COLO668 (cell line): Measurements from ENCODE around the gene NCKAP1.
"Not testable (repeated sequence)": the region's sequence is repeated elsewhere in the genome, so short reads cannot be mapped to it uniquely, and the experiment has no call there.

Experiments used
- DNase-seq: peaks from one replicate; lab custom pipeline; 2025; ENCODE audit not compliant: unreplicated experiment; lab: John Stamatoyannopoulos, UW

The NCKAP1 gene

DNA sequence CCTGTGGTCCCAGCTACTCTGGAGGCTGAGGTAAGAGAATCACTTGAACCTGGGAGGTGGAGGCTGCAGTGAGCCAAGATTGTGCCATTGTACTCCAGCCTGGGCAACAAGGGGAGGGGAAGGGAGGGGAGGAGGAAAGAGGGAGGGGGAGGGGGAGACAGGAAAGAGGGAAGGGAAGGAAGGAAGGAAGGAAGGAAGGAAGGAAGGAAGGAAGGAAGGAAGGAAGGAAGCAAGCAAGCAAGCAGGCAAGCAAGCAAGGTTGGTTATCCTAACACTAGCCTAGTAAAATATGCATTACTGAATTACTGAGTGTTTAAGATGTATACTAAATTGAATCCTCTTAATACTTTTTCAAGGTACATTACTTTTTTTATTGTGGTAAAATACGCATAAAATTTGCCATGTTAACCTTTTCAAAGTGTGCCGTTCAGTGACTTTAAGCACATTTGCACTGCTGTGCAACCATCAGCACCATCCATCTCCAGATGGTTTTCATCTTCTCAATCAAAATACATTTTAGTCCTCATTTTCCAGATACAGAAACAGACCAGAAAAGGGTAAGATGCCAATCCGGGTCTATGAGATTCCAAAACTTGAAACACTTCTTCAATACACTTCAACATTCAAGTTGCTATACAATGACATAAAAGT lies 28.9 kb downstream of the NCKAP1 start:
- DNase-seq = no peak

- no peak for DNase-seq
Observed at GRCh38 chr2:183001948-183002347, 36.3 kb downstream of the NCKAP1 start.

- DNase-seq = no peak
Observed at GRCh38 chr2:183000846-183001245, 37.4 kb downstream of the NCKAP1 start.

DNA sequence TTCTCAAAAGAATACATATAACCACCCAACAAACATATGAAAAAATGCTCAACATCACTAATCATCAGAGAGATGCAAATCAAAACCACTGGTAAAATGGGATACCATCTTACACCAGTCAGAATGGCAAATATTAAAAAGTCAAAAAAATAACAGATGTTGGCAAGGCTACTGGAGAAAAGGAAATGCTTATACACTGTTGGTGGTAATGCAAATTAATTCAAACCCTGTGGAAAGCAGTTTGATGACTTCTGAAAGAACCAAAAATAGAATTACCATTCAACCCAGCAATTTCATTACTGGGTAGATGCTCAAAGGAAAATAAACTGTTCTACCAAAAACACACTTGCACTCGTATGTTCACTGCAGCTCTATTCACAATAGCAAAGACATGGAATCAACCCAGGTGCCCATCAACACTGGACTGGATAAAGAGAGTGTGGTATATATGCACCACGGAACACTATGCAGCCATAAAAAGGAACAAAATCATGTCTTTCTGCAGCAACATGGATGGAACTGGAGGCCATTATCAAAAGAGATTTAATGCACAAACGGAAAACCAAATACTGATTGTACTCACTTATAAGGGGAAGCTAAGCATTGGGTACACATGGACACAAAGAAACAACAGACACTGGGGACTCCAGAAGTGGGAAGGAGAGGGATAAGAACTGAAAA lies 38.8 kb downstream of the NCKAP1 start:
- DNase-seq = no peak

DNA sequence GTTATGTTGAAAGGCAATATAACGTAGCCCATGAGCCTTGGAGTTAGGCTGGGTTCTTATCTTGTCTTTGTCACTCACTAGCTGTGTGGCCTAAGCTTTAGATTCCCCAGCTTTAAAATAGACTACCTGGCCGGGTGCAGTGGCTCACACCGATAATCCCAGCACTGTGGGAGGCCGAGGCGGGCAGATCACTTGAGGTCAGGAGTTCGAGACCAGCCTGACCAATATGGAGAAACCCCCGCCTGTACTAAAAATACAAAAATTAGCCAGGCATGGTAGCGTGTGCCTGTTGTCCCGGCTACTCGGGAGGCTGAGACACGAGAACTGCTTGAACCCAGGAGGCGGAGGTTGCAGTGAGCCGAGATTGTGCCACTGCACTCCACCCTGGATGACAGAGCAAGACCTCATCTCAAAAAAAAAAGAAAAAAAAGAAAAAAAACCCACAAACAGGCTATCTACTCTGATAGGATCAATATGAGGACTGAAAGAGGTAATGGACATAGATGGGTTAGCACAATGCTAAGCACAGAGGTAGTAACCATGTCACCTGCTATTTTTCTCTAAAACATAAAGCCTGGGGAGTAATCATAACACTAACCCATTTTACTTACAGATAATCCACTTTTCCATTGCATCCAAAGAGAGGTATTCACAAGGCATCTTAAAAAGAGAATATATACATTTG lies 43.9 kb downstream of the NCKAP1 start:
- DNase-seq = no peak

GRCh38 chr2:182982941-182983340 lies 55.3 kb downstream of the NCKAP1 start:
- no peak for DNase-seq

- DNase-seq = not testable (repeated sequence)
Observed at GRCh38 chr2:182981475-182981874, 56.8 kb downstream of the NCKAP1 start.

DNA sequence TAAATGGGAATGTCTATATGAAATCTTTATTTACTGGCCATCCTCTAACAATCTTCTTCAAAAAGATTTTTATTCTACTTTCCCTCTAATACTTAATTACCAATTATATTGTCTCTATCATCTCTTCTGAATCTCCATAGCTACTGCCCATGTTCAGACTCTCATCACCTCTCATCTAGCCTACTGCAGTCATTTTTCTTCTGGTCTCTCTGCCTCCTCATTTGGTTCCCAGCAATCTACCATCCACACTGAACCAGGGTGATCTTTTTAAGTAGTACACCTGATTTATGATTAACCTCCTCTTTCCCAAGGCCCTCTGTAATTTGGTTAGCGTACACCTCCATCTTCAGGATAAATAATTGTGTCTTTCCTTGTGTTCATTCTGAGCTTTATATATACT lies 57.6 kb downstream of the NCKAP1 start:
- DNase-seq = no peak

DNA sequence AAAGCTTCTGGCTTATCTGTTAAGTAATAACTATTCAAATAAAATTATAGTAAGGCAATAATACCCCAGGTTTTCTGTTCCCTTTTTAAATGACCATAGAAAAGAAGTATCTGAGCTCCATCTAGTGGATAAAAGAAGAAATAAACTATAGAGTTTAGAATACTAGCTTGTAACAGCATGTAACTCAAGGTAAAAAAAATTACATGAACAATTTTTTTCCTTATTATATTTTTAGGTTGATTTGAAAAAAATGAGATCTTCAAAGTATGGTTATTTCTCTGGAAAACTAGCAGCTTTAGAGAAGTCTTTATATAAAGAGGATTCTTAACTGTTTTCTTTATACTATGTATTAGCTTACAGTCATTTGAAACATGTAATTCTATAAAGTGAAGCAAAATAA lies 58.1 kb downstream of the NCKAP1 start:
- no peak for DNase-seq

- no peak for DNase-seq
Observed at GRCh38 chr2:182977463-182977862, 60.8 kb downstream of the NCKAP1 start.

DNA sequence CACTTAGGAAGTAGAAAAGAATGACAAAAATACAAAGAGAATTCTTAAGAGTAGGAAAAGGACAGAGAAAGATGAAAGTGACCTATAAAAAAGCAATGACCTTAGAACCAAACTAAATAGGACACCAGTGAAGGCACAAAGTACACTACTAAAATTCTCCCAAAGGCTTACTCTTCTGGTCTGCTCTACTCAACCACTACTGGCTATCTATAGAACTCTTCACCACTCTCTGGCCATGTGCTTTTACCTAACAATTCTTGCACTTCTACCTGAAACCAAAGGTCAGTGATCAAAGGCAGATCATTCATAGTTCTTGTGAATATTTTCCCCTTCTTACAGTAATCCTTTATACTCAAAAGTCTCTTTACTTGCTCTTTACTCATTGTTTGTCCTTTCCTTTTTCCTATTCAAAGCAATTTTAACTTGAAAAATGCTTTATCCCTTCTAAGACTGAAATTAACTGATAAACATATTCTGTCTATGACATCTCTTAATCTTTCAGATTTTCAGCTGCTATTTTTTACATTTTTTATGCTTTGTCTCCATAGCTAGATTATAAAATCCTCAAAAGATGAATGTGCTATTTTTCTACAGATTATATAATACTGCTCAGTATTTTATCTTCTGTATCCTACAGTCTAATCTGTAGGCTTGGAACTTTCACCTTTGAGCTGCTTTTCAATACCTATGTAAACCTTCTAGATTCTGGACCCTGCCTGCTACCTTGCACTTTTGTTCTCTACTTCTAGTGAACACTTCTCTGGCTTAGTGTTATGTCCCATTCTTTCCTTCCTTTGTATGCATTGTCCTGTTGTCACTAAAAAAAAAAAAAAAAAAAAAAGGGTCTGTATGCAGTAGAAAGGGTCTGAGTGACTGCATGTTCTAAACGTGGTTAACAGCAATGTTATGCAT lies 64.6 kb downstream of the NCKAP1 start:
- no peak for DNase-seq

- DNase-seq = no peak
Observed at GRCh38 chr2:182972548-182972942, 65.7 kb downstream of the NCKAP1 start.

DNA sequence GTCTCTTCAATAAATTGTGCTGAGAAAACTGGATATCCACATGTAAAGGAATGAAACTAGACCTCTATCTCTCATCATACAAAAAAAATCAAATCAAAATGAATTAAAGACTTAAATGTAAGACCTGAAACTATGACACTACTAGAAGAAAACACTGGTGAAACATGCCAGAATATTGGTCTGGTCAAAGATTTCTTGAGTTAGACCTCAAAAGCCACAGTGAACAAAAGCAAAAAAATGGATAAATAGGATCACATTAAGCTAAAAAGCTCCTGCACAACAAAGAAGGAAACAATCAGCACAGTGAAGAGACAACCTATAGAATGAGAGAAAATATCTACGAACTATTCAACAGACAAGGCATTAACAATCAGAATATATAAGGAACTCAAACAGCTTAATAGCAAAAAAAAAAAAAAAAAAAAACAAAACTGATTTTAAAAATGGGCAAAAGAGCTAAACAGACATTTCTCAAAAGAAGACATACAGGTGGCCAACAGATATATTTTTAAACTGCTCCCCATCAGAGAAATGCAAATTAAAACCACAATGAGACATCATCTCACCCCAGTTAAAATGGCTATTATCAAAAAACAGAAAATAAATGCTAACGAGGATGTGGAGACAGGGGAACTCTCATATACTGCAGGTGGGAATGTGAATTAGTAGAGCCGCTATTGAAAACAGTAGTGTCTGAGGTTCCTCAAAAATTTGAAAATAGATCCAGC lies 66.3 kb downstream of the NCKAP1 start:
- DNase-seq = no peak

GRCh38 chr2:182970486-182970885 lies 67.8 kb downstream of the NCKAP1 start:
- DNase-seq = no peak

GRCh38 chr2:182968493-182968892 lies 69.8 kb downstream of the NCKAP1 start:
- DNase-seq = no peak

DNA sequence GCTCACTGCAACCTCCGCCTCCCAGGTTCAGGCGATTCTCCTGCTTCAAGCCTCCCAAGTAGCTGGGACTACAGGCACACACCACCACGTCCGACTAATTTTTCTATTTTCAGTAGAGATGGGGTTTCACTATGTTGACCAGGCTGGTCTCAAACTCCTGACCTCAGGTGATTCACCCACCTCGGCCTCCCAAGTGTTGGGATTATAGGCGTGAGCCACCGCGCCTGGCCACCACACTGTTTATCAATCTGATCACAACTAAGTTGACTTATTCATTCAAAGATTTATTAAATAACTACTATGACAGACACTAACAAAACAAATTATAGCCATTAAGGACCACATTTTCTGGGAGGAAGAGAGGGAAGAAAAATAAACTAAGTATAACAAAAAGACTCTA lies 71.9 kb downstream of the NCKAP1 start:
- not testable (repeated sequence) for DNase-seq

- no peak for DNase-seq
Observed at GRCh38 chr2:182962641-182963040, 75.6 kb downstream of the NCKAP1 start.

- DNase-seq = not testable (repeated sequence)
Observed at GRCh38 chr2:182960869-182961268, 77.4 kb downstream of the NCKAP1 start.

DNA sequence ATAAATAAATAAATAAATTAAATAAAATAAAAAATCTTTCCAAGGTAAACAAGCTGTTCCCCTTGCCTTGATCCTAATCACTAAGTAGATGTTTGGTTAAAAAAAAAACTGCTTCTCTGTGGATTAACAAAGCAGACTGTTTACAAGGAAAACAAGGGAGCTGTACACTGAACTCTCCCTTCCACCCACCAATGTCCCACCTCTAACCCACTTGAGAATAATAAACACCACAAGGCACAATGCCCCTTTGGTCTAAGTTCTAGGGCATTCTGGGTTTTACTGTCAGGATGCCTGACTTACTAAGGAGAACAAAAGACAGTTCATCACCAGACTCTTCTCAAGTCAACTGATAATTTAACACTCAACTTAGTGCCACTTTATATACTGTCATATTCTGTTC lies 83.5 kb downstream of the NCKAP1 start:
- no peak for DNase-seq

GRCh38 chr2:182952741-182953450 lies 85.4 kb downstream of the NCKAP1 start:
- no peak for DNase-seq
